Measurements from ENCODE around the gene CRAMP1.

CRAMP1 gene

GRCh38 chr16:1615761-1616160, 3.6 kb downstream of the CRAMP1 start:
- TF ChIP-seq REST (IDR thresholded peaks at IDR 0.05; ENCODE audit: insufficient read depth in 1 of 2, low read depth in 2 of 2, low read length in 2 of 2) (no peak), FOXP2 (optimal IDR thresholded peaks at IDR 0.05; ENCODE audit: borderline replicate concordance, extremely low read depth, extremely low read length, insufficient read depth) (no peak), SIN3A (IDR thresholded peaks at IDR 0.05; ENCODE audit: borderline replicate concordance, insufficient read depth, low read length) (no peak), TAF1 (IDR thresholded peaks at IDR 0.05; ENCODE audit: borderline replicate concordance, insufficient read depth, low read length) (no peak), POLR2AphosphoS5 (IDR thresholded peaks at IDR 0.05; ENCODE audit: low read depth, low read length) (no peak)

- TF ChIP-seq SIN3A (IDR thresholded peaks at IDR 0.05; ENCODE audit: borderline replicate concordance, insufficient read depth, low read length) (no peak), POLR2AphosphoS5 (IDR thresholded peaks at IDR 0.05; ENCODE audit: low read depth, low read length) (no peak), REST (IDR thresholded peaks at IDR 0.05; ENCODE audit: insufficient read depth in 1 of 2, low read depth in 2 of 2, low read length in 2 of 2) (no peak), TAF1 (IDR thresholded peaks at IDR 0.05; ENCODE audit: borderline replicate concordance, insufficient read depth, low read length) (no peak)
These were observed 7.8 kb downstream of the CRAMP1 start for GRCh38 chr16:1619976-1620375.

- TF ChIP-seq SIN3A (IDR thresholded peaks at IDR 0.05; ENCODE audit: borderline replicate concordance, insufficient read depth, low read length) = no peak
- no peak for TF ChIP-seq POLR2AphosphoS5 (IDR thresholded peaks at IDR 0.05; ENCODE audit: low read depth, low read length)
- no peak for TF ChIP-seq TAF1 (IDR thresholded peaks at IDR 0.05; ENCODE audit: borderline replicate concordance, insufficient read depth, low read length)
- no peak for TF ChIP-seq REST (IDR thresholded peaks at IDR 0.05; ENCODE audit: insufficient read depth in 1 of 2, low read depth in 2 of 2, low read length in 2 of 2)
- no peak for TF ChIP-seq FOXP2 (optimal IDR thresholded peaks at IDR 0.05; ENCODE audit: borderline replicate concordance, extremely low read depth, extremely low read length, insufficient read depth)
These were observed 8.2 kb downstream of the CRAMP1 start for GRCh38 chr16:1620391-1620790.

GRCh38 chr16:1621851-1622250, 9.7 kb downstream of the CRAMP1 start:
- TF ChIP-seq FOXP2 (optimal IDR thresholded peaks at IDR 0.05; ENCODE audit: borderline replicate concordance, extremely low read depth, extremely low read length, insufficient read depth) (no peak), REST (IDR thresholded peaks at IDR 0.05; ENCODE audit: insufficient read depth in 1 of 2, low read depth in 2 of 2, low read length in 2 of 2) (no peak), TAF1 (IDR thresholded peaks at IDR 0.05; ENCODE audit: borderline replicate concordance, insufficient read depth, low read length) (no peak), SIN3A (IDR thresholded peaks at IDR 0.05; ENCODE audit: borderline replicate concordance, insufficient read depth, low read length) (no peak), POLR2AphosphoS5 (IDR thresholded peaks at IDR 0.05; ENCODE audit: low read depth, low read length) (no peak)

- no peak for TF ChIP-seq REST (IDR thresholded peaks at IDR 0.05; ENCODE audit: insufficient read depth in 1 of 2, low read depth in 2 of 2, low read length in 2 of 2)
- TF ChIP-seq POLR2AphosphoS5 (IDR thresholded peaks at IDR 0.05; ENCODE audit: low read depth, low read length) = no peak
- no peak for TF ChIP-seq TAF1 (IDR thresholded peaks at IDR 0.05; ENCODE audit: borderline replicate concordance, insufficient read depth, low read length)
- no peak for TF ChIP-seq SIN3A (IDR thresholded peaks at IDR 0.05; ENCODE audit: borderline replicate concordance, insufficient read depth, low read length)
- no peak for TF ChIP-seq FOXP2 (optimal IDR thresholded peaks at IDR 0.05; ENCODE audit: borderline replicate concordance, extremely low read depth, extremely low read length, insufficient read depth)
These were observed 14.2 kb downstream of the CRAMP1 start for GRCh38 chr16:1626327-1626726.
